Measurements from ENCODE around the gene OR1Q1.

Gene OR1Q1

DNA sequence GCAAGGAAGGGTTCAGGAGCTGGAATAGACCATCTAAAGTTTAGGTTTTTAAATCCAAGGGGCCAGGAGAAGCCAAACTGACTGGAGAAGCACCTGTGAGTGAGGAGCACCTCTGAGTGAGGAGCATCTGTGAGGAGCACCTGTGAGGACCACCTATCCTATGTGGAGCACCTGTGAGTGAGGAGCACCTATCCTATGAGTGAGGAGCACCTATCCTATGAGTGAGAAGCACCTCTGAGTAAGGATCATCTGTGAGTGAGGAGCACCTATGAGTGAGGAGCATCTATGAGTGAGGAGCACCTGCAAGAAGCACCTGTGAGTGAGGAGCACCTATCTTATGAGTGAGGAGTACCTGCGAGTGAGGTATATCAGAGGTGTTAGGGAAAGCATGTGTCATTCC is 8.0 kb upstream of the OR1Q1 start:
- no peak for TF ChIP-seq CTCF (IDR thresholded peaks at IDR 0.05)

DNA sequence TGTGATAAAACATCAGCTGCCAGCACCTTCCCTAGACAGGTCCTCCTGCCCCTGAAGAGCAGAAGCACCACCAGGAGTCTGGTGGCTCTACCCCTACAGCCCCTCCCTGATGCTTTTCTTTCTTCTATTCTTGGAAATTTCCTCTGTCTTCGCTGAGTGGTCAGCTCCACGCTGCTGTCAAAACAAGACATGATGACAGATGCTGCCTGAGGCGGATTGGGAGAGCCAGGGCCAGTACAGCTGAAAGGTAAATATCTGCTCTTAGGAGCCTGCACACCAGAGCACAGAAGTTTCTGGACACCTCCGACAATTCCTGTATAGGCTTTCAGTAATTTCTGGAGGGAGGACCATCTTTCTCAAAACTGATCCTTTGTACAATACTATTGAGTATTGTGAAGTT is 4.7 kb upstream of the OR1Q1 start:
- no peak for TF ChIP-seq CTCF (IDR thresholded peaks at IDR 0.05)

- no peak for TF ChIP-seq CTCF (IDR thresholded peaks at IDR 0.05)
Measured at GRCh38 chr9:122619996-122620395, 5.5 kb downstream of the OR1Q1 start.

DNA sequence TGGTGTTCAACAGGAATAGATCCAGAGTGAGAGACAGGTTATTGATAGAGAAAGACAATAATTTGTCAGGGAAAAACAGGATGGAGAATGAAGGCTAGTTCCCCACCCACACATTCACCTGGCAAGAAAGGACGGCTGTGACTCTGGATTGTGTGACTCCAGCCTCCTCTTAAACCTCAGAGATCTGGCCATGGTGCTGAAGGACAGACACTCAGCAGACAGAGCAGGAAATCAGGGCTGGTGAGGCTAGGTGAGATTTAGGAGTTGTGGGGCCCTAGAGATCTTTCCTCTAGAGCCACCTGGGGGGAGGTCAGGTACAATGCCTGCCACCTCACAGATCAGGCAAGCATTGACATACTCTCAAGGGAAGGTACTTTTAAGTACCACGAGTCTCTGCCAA is 27.7 kb downstream of the OR1Q1 start:
- TF ChIP-seq CTCF (IDR thresholded peaks at IDR 0.05) = no peak

DNA sequence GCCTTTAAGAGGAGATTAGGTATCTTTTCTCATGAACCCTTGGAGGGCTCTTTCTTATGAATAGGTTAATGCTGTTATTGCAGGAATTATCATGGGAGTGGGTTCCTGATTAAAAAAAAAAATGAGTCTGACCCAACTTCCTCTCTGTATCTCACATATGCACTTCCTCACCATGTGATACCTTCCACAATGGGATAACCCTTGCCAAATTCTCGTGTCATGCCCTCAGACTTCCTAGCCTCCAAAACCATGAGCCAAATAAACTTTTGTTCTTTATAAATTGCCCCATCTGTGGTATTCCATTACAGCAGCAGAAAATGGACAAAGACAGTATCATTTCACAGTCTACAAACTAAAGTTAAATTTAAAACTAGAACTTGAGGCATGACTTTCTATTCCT is 41.8 kb downstream of the OR1Q1 start:
- TF ChIP-seq CTCF (IDR thresholded peaks at IDR 0.05) = no peak

GRCh38 chr9:122657527-122657926 is 43.0 kb downstream of the OR1Q1 start, which contains the start of gene OR1B1:
Gene OR1B1, minus strand, starts transcription at chr9:122657627.
- no peak for TF ChIP-seq CTCF (IDR thresholded peaks at IDR 0.05)

GRCh38 chr9:122661416-122661815 is 46.9 kb downstream of the OR1Q1 start, which contains the start of gene OR1L1:
Gene OR1L1, plus strand, starts transcription at chr9:122661716. Its CDS starts 0 bp downstream, at chr9:122661716.
- no peak for TF ChIP-seq CTCF (IDR thresholded peaks at IDR 0.05)

All from LNCAP (cell line).